Measurements from ENCODE around the gene AMPD1.

AMPD1 gene

GRCh38 chr1:114623364-114623763 is 72.0 kb downstream of the AMPD1 start:
- no peak for DNase-seq
